Activated CD4-positive, alpha-beta memory T cell treated with anti-CD3 and anti-CD28 coated beads for 36 hours (primary cell): ENCODE measurements around the gene C1QTNF1. TPM values are rescaled to one million over a fixed set of nuclear protein-coding genes. Genes with fewer than 3 reads are reported as not detected.
A peak's percentile ranks its signal among the peaks of the same experiment; 100 is the strongest.

ENCODE experiments used
- CTCF ChIA-PET: fragments of 350-600 bp; sonication (Branson Sonifier 250); formaldehyde crosslinking; loops from one replicate; lab custom pipeline; 2021; ENCODE audit warnings: antibody characterized with exemption, inconsistent platforms; lab: Charles Lee
- POLR2A ChIA-PET: fragments of 350-600 bp; sonication (Branson Sonifier 250); formaldehyde crosslinking; loops from one replicate; lab custom pipeline; 2021; ENCODE audit warnings: antibody characterized with exemption; lab: Charles Lee
- DNase-seq: peaks from one replicate; pipeline ENCODE4 v3.0.0-alpha.2; 2020
- H3K27ac Mint-ChIP-seq: one replicate; pipeline ENCODE4 v1.8.0; 2021; ENCODE audit warnings: mixed read lengths
- H3K27me3 Mint-ChIP-seq: one replicate; pipeline ENCODE4 v1.8.0; 2021; ENCODE audit warnings: mixed read lengths
- H3K36me3 Mint-ChIP-seq: one replicate; pipeline ENCODE4 v1.8.0; 2021; ENCODE audit warnings: mixed read lengths
- H3K4me1 Mint-ChIP-seq: one replicate; pipeline ENCODE4 v1.8.0; 2021; ENCODE audit warnings: low read depth, mixed read lengths
- H3K4me3 Mint-ChIP-seq: one replicate; pipeline ENCODE4 v1.8.0; 2021; ENCODE audit warnings: mild to moderate bottlenecking, mixed read lengths
- H3K9me3 Mint-ChIP-seq: one replicate; pipeline ENCODE4 v1.8.0; 2021; ENCODE audit warnings: mixed read lengths
- intact Hi-C: fragments of 100-400 bp; cut with micrococcal nuclease; formaldehyde crosslinking; loops from one replicate; pipeline ENCODE4 v1.15.1; 2023
- total RNA-seq, 2 experiments: library from RNA; stranded (reverse); gene quantifications; one replicate each; pipeline ENCODE4 v1.2.3, GENCODE V29; 2021

C1QTNF1 gene
- total RNA-seq, 2 experiments from 2014 or later, result 0.31 to 0.38 TPM

DNA sequence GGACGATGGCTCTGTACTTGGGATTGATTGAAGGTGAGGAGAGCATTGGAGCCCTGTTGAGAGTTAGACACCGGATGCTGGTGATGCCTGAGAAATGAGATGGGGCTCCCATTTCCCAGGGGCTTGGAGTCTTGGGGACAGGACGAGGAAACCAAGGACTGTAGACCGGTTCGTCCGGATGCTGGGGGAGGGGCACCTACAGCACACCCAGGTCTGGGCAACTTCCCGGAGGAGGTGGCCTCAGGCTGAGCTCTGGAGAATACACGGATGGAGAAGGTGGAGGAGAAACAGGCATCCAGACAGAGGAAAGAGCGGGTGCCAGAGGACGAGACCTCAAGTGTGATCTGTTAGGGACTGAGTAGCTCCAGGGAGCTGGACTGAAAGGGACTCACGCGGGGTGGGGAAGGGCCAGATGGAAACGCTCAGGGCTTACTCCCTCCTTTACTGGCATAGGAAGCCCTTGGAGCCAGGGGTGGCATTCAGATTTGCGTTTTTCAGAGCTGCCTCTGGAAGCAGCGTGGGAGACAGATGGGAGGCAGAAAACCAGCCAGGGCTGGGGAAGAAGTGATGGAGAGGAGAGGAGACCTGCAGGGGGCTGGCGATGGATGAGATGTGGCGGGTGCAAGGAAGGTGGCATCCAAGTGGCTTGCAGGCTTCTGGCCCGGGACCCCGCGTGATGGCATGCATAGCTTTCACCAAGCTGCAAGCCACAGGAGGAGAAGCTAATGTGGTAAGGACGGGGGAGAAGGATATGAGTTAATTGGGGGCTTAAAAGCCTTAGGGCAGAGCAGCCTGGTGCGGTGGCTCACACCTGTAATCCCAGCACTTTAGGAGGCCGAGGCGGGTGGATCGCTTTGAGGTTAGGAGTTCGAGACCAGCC lies 8.3 kb downstream of the C1QTNF1 start:
- ChIA-PET POLR2A (no interaction called here), CTCF (interaction anchor here (1.5 to 1.8 kb wide), 3 partner anchors 10 to 14 kb away, joined by 5 to 9 read pairs (median 7); no protein-coding TSS in a partner anchor)
- H3K36me3 Mint-ChIP-seq, result no peaks in the 10 kb centered on the region
- H3K9me3 Mint-ChIP-seq, result no peaks in the 10 kb centered on the region
- peaks cover 13% of the 10 kb centered on the region for H3K27me3 Mint-ChIP-seq
- intact Hi-C loops, result no loop called here
- no peak overlapping the region for H3K27ac Mint-ChIP-seq
- no peaks in the 10 kb centered on the region for H3K4me1 Mint-ChIP-seq
- H3K4me3 Mint-ChIP-seq, result no peak overlapping the region
- no peak for DNase-seq

DNA sequence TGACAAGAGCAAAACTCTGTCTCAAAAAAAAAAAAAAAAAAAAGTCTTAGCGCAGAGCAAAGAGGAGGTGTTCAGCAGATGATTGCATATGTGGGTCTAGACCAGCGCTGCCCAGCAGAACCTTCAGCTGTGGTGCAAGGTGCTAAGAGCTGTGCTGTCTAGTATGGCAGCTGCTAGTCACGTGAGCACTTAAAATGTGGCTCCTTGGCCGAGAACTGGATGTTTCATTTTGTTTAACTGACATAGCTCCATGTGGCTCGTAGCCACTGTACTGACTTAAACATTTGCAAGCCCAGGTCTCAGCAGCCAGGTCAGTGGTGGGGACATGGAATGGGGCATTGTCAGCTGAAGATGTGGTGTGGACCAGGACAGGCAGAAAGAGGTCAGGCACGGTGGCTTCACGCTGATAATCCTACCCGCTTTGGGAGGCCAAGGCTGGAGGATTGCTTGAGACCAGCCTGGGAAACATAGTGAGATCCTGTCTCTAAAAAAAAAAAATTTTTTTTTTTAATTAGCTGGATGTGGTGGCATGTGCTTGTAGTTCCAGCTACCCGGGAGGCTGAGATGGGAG lies 9.2 kb downstream of the C1QTNF1 start:
- Mint-ChIP-seq H3K4me3 (no peak overlapping the region), H3K27ac (no peak overlapping the region), H3K4me1 (no peaks in the 10 kb centered on the region), H3K36me3 (no peaks in the 10 kb centered on the region), H3K9me3 (no peaks in the 10 kb centered on the region), H3K27me3 (peaks cover 12% of the 10 kb centered on the region)
- DNase-seq, result no peak
- intact Hi-C loops, result no loop called here
- POLR2A ChIA-PET, result no interaction called here
- CTCF ChIA-PET, result interaction anchor here (1.5 to 1.8 kb wide), 2 partner anchors 9 to 13 kb away, joined by 7 to 9 read pairs; no protein-coding TSS in a partner anchor

DNA sequence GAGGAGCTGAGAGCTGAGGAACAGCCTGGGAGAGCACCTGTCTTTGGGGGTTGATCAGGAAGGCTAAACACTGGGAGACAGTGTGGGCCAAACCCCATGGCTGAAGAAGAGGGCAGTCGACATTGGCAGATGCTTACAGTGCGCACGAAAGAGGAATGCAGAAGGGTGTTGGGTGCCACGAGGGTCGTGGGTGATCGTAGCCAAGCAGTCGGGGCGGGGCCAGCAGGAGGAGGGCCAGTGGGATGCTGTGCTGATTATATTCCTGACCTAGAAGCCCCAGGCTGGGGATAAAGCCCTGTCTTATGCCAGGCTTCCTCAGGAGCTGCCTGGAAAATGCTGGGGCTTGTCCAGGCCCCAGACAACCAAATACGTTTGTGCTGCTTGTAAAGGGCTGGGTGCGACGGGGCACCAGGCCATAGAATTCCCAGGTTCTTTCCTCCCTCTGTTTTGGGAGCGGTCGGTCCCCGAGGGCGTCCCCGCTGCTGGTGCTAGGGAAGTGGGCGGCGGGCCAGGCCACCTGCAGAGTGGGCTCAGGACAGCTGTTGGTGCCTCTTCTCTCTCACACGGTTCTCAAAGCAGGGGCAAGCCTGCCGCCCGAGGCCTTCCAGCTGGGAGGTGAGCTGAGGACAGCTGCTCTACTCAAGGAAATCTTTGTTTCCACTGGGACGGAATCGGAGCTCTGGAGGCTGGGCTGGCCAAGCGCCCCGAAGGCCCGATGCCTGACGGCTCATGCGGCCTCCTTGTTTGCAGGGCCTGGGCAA lies 10.0 kb downstream of the C1QTNF1 start:
- Mint-ChIP-seq H3K4me3 (no peak overlapping the region), H3K9me3 (no peaks in the 10 kb centered on the region), H3K36me3 (no peaks in the 10 kb centered on the region), H3K27me3 (peaks cover 8% of the 10 kb centered on the region), H3K4me1 (no peaks in the 10 kb centered on the region), H3K27ac (no peak overlapping the region)
- DNase-seq, result no peak
- CTCF ChIA-PET, result interaction anchor here (1.5 to 1.8 kb wide), 2 partner anchors 8 to 12 kb away, joined by 7 to 9 read pairs; no protein-coding TSS in a partner anchor
- POLR2A ChIA-PET, result no interaction called here
- intact Hi-C loops, result no loop called here

DNA sequence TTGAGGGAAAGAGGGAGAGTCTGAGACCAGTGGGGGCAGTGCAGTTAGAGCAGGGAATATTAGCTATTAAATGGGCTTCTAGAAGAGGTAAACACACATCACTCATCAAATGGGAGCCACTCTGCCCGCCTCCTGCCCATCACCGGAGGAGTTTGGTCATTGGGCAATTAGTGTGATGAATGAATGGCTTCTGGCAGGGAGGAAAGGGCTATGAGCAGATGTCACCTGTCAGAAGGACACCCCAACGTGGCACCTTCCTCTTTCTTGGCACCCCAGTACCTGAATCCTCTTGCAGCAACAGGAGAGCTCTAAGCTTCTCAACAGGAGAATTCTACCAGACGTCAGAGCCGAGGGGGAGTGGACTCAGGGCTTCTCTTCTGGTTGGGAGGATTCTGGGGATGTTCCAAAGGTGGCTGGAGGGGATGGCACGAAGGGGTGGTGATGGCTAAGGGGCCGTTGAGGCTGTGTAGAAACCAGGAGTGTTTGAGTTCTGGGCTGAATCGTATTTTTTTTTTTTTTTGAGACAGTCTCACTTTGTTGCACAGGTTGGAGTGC lies 11.0 kb downstream of the C1QTNF1 start:
- POLR2A ChIA-PET, result no interaction called here
- Mint-ChIP-seq H3K4me3 (no peak overlapping the region), H3K27me3 (peaks cover 4% of the 10 kb centered on the region), H3K9me3 (no peaks in the 10 kb centered on the region), H3K4me1 (no peaks in the 10 kb centered on the region), H3K36me3 (no peaks in the 10 kb centered on the region), H3K27ac (no peak overlapping the region)
- DNase-seq, result no peak
- CTCF ChIA-PET, result no interaction called here
- intact Hi-C loops, result no loop called here

DNA sequence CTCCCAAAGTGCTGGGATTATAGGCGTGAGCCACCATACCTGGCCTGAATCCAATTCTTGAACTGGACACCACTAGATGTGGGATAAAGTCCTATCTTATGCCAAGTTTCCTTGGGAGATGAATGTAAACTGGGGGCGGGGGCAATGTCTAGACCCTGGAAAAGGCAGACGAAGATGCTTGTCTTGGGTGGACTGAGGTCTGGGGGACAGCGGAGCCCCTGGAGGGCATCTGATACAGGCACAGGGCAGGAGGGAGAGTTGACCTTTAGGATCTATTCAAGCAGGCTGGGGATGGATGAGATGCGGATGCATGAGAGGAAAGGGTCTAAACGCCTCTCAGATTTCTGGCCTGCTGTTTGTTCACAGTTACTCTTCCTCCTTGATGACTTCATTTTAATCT lies 11.7 kb downstream of the C1QTNF1 start:
- no peak overlapping the region for H3K4me3 Mint-ChIP-seq

DNA sequence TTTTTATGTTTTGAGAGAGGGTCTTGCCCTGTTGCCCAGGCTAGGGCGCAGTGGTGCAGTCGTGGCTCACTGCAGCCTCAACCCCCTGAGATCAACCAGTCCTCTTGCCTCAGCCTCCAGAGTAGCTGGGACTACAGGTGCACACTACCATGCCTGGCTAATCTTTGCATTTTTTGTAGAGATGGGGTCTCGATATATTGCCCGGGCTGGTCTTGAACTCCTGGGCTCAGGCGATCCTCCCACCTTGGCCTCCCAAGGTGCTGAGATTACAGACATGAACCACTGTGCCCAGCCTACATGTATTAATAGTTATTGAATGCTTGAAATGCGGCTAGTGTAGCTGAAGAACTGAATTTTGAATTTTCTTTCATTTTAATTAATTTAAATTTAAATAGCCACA lies 12.2 kb downstream of the C1QTNF1 start:
- ChIA-PET CTCF (interaction anchor here (1.0 to 2.5 kb wide), 2 partner anchors 9 to 13 kb away, joined by 4 to 15 read pairs; no protein-coding TSS in a partner anchor), POLR2A (interaction anchor here (1.0 kb wide), 1 partner anchor 10 kb away, joined by 3 read pairs; no protein-coding TSS in a partner anchor)
- intact Hi-C loops, result no loop called here
- Mint-ChIP-seq H3K27ac (no peak overlapping the region), H3K27me3 (peaks cover 3% of the 10 kb centered on the region), H3K36me3 (no peaks in the 10 kb centered on the region), H3K4me3 (no peak overlapping the region), H3K9me3 (no peaks in the 10 kb centered on the region), H3K4me1 (no peaks in the 10 kb centered on the region)
- DNase-seq, result no peak

More for the DNA sequence above, 11.7 kb downstream of the C1QTNF1 start:
- no peaks in the 10 kb centered on the region for H3K36me3 Mint-ChIP-seq
- DNase-seq, result no peak
- H3K27me3 Mint-ChIP-seq, result peaks cover 3% of the 10 kb centered on the region
- POLR2A ChIA-PET, result no interaction called here
- H3K4me1 Mint-ChIP-seq, result no peaks in the 10 kb centered on the region
- no peak overlapping the region for H3K27ac Mint-ChIP-seq
- no peaks in the 10 kb centered on the region for H3K9me3 Mint-ChIP-seq
- intact Hi-C loops, result no loop called here
- CTCF ChIA-PET, result interaction anchor here (1.0 to 2.5 kb wide), 2 partner anchors 10 to 14 kb away, joined by 4 to 15 read pairs; no protein-coding TSS in a partner anchor

DNA sequence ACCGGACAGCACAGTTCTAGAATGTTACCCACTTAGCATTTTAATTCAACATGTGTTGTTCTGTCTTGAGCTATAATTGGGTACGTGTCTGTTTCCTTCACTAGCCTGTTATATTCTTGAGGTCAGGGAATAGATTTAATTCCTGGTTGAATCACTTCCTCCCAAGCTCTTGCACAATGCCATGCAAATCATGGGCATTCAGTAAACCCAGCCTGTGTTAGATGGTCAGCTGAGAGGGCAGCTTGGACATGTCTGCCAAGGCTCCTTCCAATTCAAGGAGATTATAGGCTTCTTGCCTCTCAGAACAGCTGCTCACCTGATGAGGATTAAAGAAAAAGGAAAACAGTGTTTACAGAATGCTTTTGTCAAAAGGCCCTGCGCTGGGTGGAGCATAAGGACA lies 12.6 kb downstream of the C1QTNF1 start:
- no peak for DNase-seq
- no peaks in the 10 kb centered on the region for H3K36me3 Mint-ChIP-seq
- H3K27ac Mint-ChIP-seq, result no peak overlapping the region
- H3K27me3 Mint-ChIP-seq, result peaks cover 3% of the 10 kb centered on the region
- CTCF ChIA-PET, result interaction anchor here (1.0 to 2.5 kb wide), 3 partner anchors 9 to 65 kb away, joined by 3 to 15 read pairs (median 4); no protein-coding TSS in a partner anchor
- POLR2A ChIA-PET, result interaction anchor here (1.0 kb wide), 1 partner anchor 11 kb away, joined by 3 read pairs; no protein-coding TSS in a partner anchor
- no peak overlapping the region for H3K4me3 Mint-ChIP-seq
- intact Hi-C loops, result no loop called here
- H3K4me1 Mint-ChIP-seq, result no peaks in the 10 kb centered on the region
- no peaks in the 10 kb centered on the region for H3K9me3 Mint-ChIP-seq

DNA sequence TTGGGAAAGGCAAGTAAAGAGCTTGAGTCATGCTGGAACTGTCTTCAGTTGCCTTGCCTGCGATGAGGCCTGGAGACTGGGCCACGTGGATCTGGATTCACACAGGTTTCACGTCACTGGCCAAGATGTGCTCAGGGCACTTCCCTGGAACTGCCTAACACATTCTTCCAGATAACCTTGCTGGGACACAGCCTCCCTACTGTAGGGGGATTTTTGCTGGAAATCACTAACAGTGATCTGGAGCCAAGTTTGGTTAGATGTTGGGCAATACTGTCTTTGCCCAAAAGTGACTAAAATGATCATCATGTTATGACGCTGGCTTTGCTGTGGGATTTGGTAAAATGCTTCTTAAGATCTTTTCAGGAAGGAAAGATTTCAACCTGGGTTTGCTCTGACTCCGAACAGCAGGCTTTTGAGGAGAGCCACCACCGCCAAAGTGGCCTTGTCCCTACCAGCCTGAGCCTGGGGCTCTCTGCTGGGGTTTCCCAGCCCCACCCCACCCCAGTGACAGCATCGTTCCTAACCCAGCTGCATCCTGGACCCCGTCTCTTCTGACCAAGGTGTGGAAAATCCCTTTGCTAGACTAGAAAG lies 14.7 kb downstream of the C1QTNF1 start:
- no peaks in the 10 kb centered on the region for H3K4me1 Mint-ChIP-seq
- H3K27me3 Mint-ChIP-seq, result peaks cover 2% of the 10 kb centered on the region
- intact Hi-C loops, result no loop called here
- CTCF ChIA-PET, result no interaction called here
- DNase-seq, result peak; percentile 23
- POLR2A ChIA-PET, result no interaction called here
- no peak overlapping the region for H3K27ac Mint-ChIP-seq
- H3K9me3 Mint-ChIP-seq, result no peaks in the 10 kb centered on the region
- no peak overlapping the region for H3K4me3 Mint-ChIP-seq
- H3K36me3 Mint-ChIP-seq, result no peaks in the 10 kb centered on the region

DNA sequence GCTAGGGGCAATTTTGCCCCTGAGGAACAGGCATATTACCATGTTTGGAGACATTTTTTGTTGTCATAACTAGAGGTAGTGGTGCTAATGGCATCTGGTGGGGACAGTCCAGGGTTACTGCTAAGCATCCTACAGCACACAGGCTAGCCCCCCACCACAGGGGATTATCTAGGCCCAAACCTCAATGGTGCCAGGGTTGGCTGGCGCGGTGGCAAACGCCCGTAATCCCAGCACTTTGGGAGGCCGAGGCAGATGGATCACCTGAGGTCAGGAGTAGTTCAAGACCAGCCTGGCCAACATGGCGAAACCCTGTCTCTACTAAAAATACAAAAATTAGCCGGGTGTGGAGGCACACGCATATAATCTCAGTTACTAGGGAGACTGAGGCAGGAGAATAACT lies 15.2 kb downstream of the C1QTNF1 start:
- H3K4me3 Mint-ChIP-seq, result no peak overlapping the region
- ChIA-PET CTCF (interaction anchor here (1.3 kb wide), 1 partner anchor 173 kb away, joined by 3 read pairs; no protein-coding TSS in a partner anchor), POLR2A (no interaction called here)
- H3K36me3 Mint-ChIP-seq, result no peaks in the 10 kb centered on the region
- no peaks in the 10 kb centered on the region for H3K9me3 Mint-ChIP-seq
- no peak for DNase-seq
- intact Hi-C loops, result no loop called here
- H3K27ac Mint-ChIP-seq, result no peak overlapping the region
- no peaks in the 10 kb centered on the region for H3K4me1 Mint-ChIP-seq
- H3K27me3 Mint-ChIP-seq, result peaks cover 2% of the 10 kb centered on the region

DNA sequence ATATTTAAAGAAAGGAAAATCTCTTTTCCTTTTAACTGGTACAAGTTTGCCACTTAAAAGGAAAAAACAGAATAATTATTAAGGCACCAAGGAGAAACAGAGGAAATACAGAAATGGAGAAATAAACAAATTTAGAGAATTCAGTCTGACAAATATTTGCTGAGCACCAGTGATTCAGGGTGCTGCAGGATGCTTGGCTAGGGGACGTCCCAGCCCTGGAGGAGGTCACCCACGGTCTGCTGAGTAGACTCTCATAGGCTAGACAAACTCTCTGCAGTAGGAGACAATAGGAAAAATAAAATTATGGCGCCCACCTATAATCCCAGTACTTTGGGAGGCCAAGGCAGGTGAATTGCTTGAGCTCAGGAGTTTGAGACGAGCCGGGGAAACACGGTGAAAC lies 15.9 kb downstream of the C1QTNF1 start:
- Mint-ChIP-seq H3K27ac (no peak overlapping the region), H3K4me3 (no peak overlapping the region)

DNA sequence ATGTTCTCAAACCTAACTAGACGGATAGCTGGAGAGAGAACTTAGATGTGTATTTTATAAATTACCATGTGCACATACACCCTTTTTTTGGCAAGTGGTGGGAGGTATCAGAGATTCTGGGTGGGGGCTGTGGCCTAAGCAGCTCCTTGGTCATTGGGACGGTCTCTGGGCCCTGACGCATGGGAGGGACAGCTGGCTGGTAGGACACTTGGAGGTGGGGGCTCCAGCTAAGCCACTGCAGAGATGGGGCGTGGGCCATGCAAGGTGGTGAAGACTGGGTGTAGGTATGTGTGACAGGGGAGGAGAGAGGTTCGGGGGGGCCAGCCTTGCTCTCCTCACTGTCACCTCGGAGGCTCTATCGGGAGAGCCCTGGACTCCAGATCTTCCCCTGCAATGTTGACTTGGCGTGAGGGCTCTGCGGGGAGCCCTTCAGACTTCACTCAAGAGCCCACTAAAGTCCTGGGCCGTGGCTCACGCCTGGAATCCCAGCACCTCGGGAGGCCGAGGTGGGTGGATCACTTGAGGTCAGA lies 17.1 kb downstream of the C1QTNF1 start:
- DNase-seq, result no peak
- Mint-ChIP-seq H3K4me3 (no peak overlapping the region), H3K36me3 (no peaks in the 10 kb centered on the region), H3K27me3 (peaks cover 15% of the 10 kb centered on the region), H3K4me1 (no peaks in the 10 kb centered on the region), H3K27ac (no peak overlapping the region), H3K9me3 (no peaks in the 10 kb centered on the region)
- POLR2A ChIA-PET, result interaction anchor here (0.8 kb wide), 1 partner anchor 20 kb away, joined by 3 read pairs; no protein-coding TSS in a partner anchor
- intact Hi-C loops, result no loop called here
- CTCF ChIA-PET, result interaction anchor here (0.6 to 2.7 kb wide), 9 partner anchors 12 to 351 kb away, joined by 3 to 32 read pairs (median 5); no protein-coding TSS in a partner anchor

More for the DNA sequence above, 15.9 kb downstream of the C1QTNF1 start:
- Mint-ChIP-seq H3K36me3 (no peaks in the 10 kb centered on the region), H3K27me3 (peaks cover 5% of the 10 kb centered on the region), H3K4me1 (no peaks in the 10 kb centered on the region), H3K9me3 (no peaks in the 10 kb centered on the region)
- ChIA-PET POLR2A (no interaction called here), CTCF (interaction anchor here (1.1 to 1.5 kb wide), 3 partner anchors 13 to 174 kb away, joined by 3 to 4 read pairs (median 3); no protein-coding TSS in a partner anchor)
- DNase-seq, result no peak
- intact Hi-C loops, result no loop called here
